SK-N-MC (cell line): ENCODE measurements around the gene CMIP.

Source experiments
- DNase-seq: peaks from one replicate; pipeline ENCODE4 v3.0.0-alpha.2; 2011; ENCODE audit warnings: low read depth, low spot score
- H3K27ac ChIP-seq: fragments of 200-600 bp; sonication (generic); 2 replicates; pipeline ENCODE4 v1.5.1; 2016; ENCODE audit warnings: mixed run types
- H3K36me3 ChIP-seq: fragments of 200-600 bp; sonication (generic); 2 replicates; pipeline ENCODE4 v1.6.1; 2017; ENCODE audit warnings: antibody characterized with exemption, low read length, mixed read lengths; ENCODE audit not compliant: insufficient read depth
- H3K4me3 ChIP-seq: fragments of 200-600 bp; sonication (generic); 2 replicates; pipeline ENCODE4 v1.5.1; 2016
- H3K9ac ChIP-seq: fragments of 200-600 bp; sonication (generic); 2 replicates; pipeline ENCODE4 v1.8.0; 2017; ENCODE audit warnings: mixed run types, mixed read lengths; ENCODE audit not compliant: insufficient read length
- H3K9me3 ChIP-seq: fragments of 200-600 bp; sonication (generic); 2 replicates; pipeline ENCODE4 v1.6.1; 2017; ENCODE audit warnings: low read depth, mild to moderate bottlenecking, antibody characterized with exemption, low read length, moderate library complexity, mixed read lengths
- EZH2 ChIP-seq: fragments of 200-600 bp; sonication (generic); IDR thresholded peaks from one replicate; pipeline ENCODE4 v1.6.1; 2017; ENCODE audit warnings: antibody characterized with exemption
- FOXP2 ChIP-seq: optimal IDR thresholded peaks from 2 replicates; pipeline ENCODE3; 2011; ENCODE audit warnings: mild to moderate bottlenecking, moderate library complexity; ENCODE audit not compliant: insufficient read depth; ENCODE audit errors: extremely low read length, control extremely low read depth
- POLR2AphosphoS5 ChIP-seq: IDR thresholded peaks from 2 replicates; pipeline ENCODE4 v1.6.1; 2012; ENCODE audit warnings: mild to moderate bottlenecking, low read depth, low read length, borderline replicate concordance

The CMIP gene

DNA sequence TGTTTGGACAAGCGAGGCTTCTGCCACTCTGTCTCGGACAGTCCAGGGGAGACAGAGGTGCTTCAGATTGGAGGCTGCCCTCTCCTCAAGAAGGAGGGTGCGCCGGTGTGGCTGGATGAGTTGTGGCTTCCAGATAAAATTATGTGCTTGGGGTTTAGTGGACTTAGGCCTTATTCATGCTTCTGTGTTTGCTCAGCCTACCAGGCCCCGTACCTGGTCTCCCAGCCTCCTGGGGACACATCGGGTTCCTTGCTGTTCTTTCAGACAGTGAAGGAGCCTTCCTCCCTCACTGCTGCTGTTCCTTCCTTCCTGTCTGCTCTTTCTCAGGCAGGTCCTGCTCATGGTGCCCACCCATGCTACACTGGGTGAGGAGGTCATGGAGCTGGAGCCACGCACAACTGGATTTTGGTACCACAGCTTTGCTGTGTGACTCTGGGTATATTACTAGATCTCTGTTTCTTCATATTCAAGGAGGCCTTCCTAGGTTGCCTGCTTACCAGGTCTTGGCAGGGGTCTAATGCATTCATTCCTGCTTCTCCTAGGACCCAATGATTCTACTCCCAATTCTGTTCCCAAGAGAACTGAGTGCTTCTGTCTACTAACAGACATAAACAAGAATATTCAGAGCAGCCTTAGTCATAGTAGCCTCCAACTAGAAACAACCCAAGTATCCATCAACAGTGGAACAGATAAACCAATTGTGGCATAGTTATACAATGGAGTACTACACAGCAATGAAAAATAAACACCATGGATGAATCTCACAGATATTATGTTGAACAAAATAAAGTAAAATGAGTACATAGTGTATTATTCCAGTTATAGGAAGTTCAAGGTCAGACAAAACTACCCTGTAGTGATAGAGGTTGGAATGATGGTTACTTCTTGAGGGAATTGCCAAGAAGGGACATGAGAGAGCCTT lies 121.7 kb downstream of the CMIP start:
- H3K27ac ChIP-seq, result no peak overlapping the region
- H3K9me3 ChIP-seq, result no peaks in the 10 kb centered on the region
- H3K4me3 ChIP-seq, result no peak overlapping the region
- no peak for TF ChIP-seq EZH2
- TF ChIP-seq POLR2AphosphoS5, result no peak
- no peak for TF ChIP-seq FOXP2
- DNase-seq, result no peak
- H3K36me3 ChIP-seq, result no peaks in the 10 kb centered on the region
- H3K9ac ChIP-seq, result no peak overlapping the region

DNA sequence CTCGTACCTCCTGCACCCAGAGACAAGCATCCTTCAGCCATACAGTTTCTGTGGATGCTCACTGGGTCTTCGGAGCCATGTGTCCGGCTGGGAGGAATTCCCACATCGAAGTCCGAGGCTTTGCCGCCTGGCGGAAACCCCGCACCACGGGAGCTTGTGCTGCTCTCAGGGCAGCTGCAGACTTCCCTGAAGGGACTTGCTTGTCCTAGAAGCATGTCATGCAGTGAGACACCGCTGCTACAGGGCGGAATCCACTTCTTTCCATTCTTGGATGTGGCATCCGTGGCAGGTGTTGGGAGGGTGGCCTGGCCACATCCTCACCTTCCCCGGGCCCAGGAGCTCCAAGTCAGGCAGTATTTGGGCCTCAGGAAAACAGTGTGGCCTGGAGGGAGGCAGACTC lies 122.5 kb downstream of the CMIP start:
- Histone ChIP-seq H3K9ac (no peak overlapping the region), H3K9me3 (no peaks in the 10 kb centered on the region), H3K36me3 (no peaks in the 10 kb centered on the region), H3K27ac (no peak overlapping the region), H3K4me3 (no peak overlapping the region)
- TF ChIP-seq POLR2AphosphoS5 (no peak), EZH2 (no peak), FOXP2 (no peak)
- no peak for DNase-seq

DNA sequence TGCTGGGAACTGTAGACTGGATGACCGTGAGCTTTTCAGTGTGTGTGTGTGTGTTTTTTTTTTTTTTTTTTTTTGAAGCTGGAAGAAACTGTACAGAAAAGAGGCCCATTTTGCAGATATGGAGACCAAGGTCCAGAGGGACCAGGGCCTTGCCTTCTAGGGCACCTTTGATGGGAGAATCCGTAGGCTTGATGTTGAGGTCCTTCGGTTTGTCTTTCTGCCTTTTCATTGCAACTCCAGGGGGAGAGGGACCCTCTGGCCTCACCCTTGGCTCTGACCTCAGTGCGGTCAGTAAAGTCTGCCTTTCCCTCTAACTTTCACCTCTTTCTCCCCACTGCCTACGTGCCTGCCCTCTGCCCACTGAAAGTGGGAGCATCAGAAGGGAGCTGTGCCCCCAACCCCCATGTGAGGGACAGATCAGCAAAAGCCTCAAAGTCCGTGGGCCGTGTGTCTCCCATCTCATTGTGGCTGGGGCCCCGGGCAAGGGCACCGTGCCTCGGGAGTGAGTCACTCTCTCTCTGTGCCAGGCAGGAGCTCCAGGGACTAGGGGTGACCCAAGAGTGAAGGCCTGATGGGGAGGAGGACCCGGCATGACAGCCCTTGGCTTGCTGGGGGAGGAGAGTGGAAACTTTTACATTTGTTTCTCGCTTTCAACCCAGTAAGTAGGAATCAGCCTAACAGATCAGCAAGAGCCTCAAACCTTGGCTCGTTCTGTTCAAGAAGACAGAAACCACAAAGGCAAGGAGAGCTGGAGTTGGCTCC lies 123.6 kb downstream of the CMIP start:
- no peak overlapping the region for H3K4me3 ChIP-seq
- no peak overlapping the region for H3K9ac ChIP-seq
- no peak overlapping the region for H3K27ac ChIP-seq
- H3K36me3 ChIP-seq, result no peaks in the 10 kb centered on the region
- TF ChIP-seq FOXP2 (no peak), POLR2AphosphoS5 (no peak), EZH2 (no peak)
- H3K9me3 ChIP-seq, result no peaks in the 10 kb centered on the region
- DNase-seq, result no peak

DNA sequence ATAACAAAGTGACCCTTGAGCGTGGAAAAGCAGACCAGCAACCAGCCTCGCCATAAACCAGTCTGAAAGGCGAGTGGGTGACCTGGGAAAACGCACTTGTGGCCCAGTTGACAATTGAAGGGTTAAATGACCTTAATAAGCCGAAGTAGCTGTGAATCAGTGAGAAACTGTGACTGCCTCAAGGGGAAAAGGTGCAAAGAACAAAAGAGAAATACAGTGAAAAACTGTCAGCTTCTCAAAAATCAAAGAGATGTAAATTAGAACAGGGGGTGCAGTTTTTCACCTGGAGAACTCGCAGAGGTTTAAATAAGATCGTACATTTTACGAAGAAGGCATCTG lies 124.1 kb downstream of the CMIP start:
- TF ChIP-seq FOXP2, result no peak
- no peak for TF ChIP-seq POLR2AphosphoS5
- no peak for TF ChIP-seq EZH2
- no peak for DNase-seq
- Histone ChIP-seq H3K36me3 (no peaks in the 10 kb centered on the region), H3K27ac (no peak overlapping the region), H3K9ac (no peak overlapping the region), H3K9me3 (no peaks in the 10 kb centered on the region), H3K4me3 (no peak overlapping the region)

DNA sequence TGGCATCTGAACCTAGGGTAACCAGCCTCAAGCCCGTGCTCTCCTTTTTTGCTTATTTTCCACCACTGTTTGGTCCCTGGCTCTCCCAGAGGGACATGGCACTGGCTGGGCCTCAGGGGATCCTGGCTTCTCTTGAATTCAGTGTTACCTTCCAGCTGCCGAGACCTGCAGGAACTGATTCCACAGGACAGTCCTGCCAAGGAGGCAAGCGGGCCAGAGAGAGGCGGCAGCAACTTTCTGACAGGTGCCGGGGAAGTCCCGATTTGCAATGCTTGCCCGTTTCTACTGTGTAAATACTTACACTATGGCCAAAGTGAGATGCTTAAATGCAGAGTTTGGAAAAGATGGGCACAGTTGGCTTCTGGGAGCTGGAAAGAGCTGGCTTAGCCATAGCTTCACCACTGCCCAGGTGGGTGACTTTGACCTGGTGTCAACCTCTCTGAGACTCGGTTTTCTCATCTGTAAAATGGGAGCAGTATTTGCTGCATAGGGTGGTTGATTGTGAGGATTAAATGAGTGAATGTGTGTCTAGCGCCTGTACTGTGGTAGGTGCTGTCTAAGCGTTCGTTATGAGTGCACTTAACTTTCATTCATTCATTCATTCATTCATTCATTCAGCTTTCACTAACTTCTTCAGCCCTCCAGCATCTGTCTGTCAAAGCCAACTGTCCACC lies 124.9 kb downstream of the CMIP start:
- no peaks in the 10 kb centered on the region for H3K36me3 ChIP-seq
- TF ChIP-seq POLR2AphosphoS5, result no peak
- TF ChIP-seq EZH2, result no peak
- no peak for TF ChIP-seq FOXP2
- DNase-seq, result no peak
- no peaks in the 10 kb centered on the region for H3K9me3 ChIP-seq
- no peak overlapping the region for H3K4me3 ChIP-seq
- no peak overlapping the region for H3K27ac ChIP-seq
- H3K9ac ChIP-seq, result no peak overlapping the region

DNA sequence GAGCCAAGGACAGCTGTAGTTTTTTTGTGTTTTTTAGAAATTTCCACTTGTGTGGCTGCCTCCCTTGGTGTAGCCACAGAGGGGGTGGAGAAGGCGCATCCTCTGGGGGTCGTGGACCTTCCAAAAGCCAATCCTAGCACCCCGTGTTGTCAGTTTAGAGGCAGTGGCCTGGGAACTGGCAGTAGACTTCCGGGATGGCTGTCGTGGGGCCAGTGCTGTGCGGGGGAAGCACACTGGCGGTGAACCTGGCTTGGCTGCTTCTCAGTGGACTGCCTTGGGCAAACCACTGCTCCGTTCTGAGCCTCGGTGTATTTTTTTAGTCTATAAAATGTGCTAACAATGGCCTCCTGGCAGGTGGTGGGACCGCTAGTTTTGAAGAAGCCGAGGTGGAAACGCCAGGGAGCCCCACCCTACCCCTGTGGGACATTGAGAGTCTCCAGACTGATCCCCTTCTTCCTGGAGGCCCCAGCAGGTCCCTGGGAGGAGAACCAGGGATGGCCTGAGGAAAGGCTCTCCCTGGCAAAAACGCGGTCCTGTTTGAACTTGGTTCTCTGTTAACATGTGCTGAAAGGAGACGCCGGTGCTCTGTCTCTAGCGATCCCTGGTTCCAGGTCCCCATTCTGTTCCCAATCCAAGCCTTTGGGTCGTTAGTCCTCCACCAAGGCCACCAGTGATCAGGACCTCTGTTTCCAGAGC lies 125.7 kb downstream of the CMIP start:
- H3K9me3 ChIP-seq, result no peaks in the 10 kb centered on the region
- no peak overlapping the region for H3K27ac ChIP-seq
- no peak for TF ChIP-seq POLR2AphosphoS5
- no peak for TF ChIP-seq FOXP2
- no peak for TF ChIP-seq EZH2
- DNase-seq, result no peak
- H3K9ac ChIP-seq, result no peak overlapping the region
- H3K4me3 ChIP-seq, result no peak overlapping the region
- H3K36me3 ChIP-seq, result no peaks in the 10 kb centered on the region

DNA sequence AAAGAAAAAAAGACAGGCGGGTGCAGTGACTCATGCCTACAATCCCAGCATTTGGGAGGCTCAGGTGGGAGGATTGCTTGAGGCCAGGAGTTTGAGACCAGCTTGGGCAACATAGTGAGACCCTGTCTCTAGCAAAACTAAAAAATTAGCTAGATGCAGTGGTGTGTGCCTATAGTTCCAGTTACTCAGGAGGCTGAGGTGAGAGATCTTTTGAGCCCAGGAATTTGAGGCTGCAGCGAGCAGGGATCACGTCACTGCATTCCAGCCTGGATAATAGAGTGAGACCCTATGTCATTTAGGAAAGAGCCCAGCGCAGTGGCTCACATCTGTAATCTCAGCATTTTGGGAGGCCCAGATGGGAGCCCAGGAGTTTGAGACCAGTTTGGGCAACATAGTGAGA lies 126.6 kb downstream of the CMIP start:
- no peak overlapping the region for H3K27ac ChIP-seq
- no peaks in the 10 kb centered on the region for H3K9me3 ChIP-seq
- H3K36me3 ChIP-seq, result no peaks in the 10 kb centered on the region
- TF ChIP-seq EZH2 (no peak), FOXP2 (no peak), POLR2AphosphoS5 (no peak)
- DNase-seq, result no peak
- H3K9ac ChIP-seq, result no peak overlapping the region
- H3K4me3 ChIP-seq, result no peak overlapping the region
